Fibroblast of lung (primary cell): ENCODE data around the gene TAOK2. TPM values are rescaled to one million over a fixed set of nuclear protein-coding genes. Genes with fewer than 3 reads are reported as not detected.
"Not testable (repeated sequence)": the region's sequence is repeated elsewhere in the genome, so short reads cannot be mapped to it uniquely, and the experiment has no call there.

ENCODE experiments used
- DNase-seq, 2 donors: peaks; one replicate each; pipeline versions ENCODE4 v3.0.0 to v3.0.0-alpha.2; 2010; ENCODE audit warnings: low read depth in 2 of 2
- H2AFZ ChIP-seq: 2 replicates; pipeline ENCODE4 v1.5.1; 2012; ENCODE audit warnings: low read length, control low read depth, inconsistent platforms
- H3K27ac ChIP-seq: 2 replicates; pipeline ENCODE4 v1.5.1; 2011; ENCODE audit warnings: low read length, control low read depth; ENCODE audit not compliant: insufficient read depth
- H3K27me3 ChIP-seq: 2 replicates; pipeline ENCODE4 v1.5.1; 2011; ENCODE audit warnings: mild to moderate bottlenecking, low read length; ENCODE audit not compliant: control insufficient read depth, insufficient read depth
- H3K36me3 ChIP-seq: 2 replicates; pipeline ENCODE4 v1.5.1; 2011; ENCODE audit warnings: low read length; ENCODE audit not compliant: control insufficient read depth, insufficient read depth
- H3K4me1 ChIP-seq: 2 replicates; pipeline ENCODE4 v1.5.1; 2011; ENCODE audit warnings: low read length; ENCODE audit not compliant: control insufficient read depth, insufficient read depth; ENCODE audit errors: extremely low read depth
- H3K4me2 ChIP-seq: 2 replicates; pipeline ENCODE4 v1.5.1; 2011; ENCODE audit warnings: low read length, control low read depth; ENCODE audit not compliant: insufficient read depth; ENCODE audit errors: extremely low read depth
- H3K4me3 ChIP-seq, 4 experiments: fragments of 200-600 bp in 1 of 4; sonication (generic) in 1 of 4; replicated peaks in 1 of 4; 2 replicates each; pipeline ENCODE4 v1.5.1; 2011 to 2016; ENCODE audit warnings: low read length in 4 of 4, low read depth in 3 of 4, mild to moderate bottlenecking in 3 of 4, control low read depth in 2 of 4, inconsistent platforms in 1 of 4, mixed read lengths in 1 of 4; ENCODE audit not compliant: insufficient read depth in 1 of 4; ENCODE audit errors: control extremely low read depth in 1 of 4
- H3K79me2 ChIP-seq: 2 replicates; pipeline ENCODE4 v1.5.1; 2012; ENCODE audit warnings: mild to moderate bottlenecking, low read length, inconsistent platforms; ENCODE audit not compliant: control insufficient read depth, insufficient read depth
- H3K9ac ChIP-seq: 2 replicates; pipeline ENCODE4 v1.5.1; 2011; ENCODE audit warnings: mild to moderate bottlenecking, low read length, control low read depth; ENCODE audit not compliant: insufficient read depth
- H3K9me3 ChIP-seq: 2 replicates; pipeline ENCODE4 v1.5.1; 2012; ENCODE audit warnings: low read depth, low read length; ENCODE audit not compliant: control insufficient read depth, insufficient read depth
- H4K20me1 ChIP-seq: 2 replicates; pipeline ENCODE4 v1.5.1; 2011; ENCODE audit warnings: low read length; ENCODE audit not compliant: control insufficient read depth, insufficient read depth; ENCODE audit errors: extremely low read depth
- EZH2 ChIP-seq: IDR thresholded peaks from 2 replicates; pipeline ENCODE4 v1.5.1; 2012; ENCODE audit warnings: low read length, control low read depth, mild to moderate bottlenecking; ENCODE audit errors: missing control alignments
- polyA plus RNA-seq, 2 donors: library from polyadenylated mRNA; depleted of rRNA in 1 of 2; stranded (reverse) in 1 of 2; unstranded in 1 of 2; fragments of >200 nt; gene quantifications; 2 replicates each; pipeline ENCODE4 v1.2.1, GENCODE V29; 2011 to 2012; ENCODE audit warnings: missing spikeins in 1 of 2
- total RNA-seq: library from RNA; depleted of rRNA; stranded (reverse); fragments of >200 nt; gene quantifications from 2 replicates; pipeline ENCODE4 v1.2.1, GENCODE V29; 2014
- TF ChIP-seq, protein P1 (sequence below), 2 donors: IDR thresholded peaks in 1 of 2; conservative IDR thresholded peaks in 1 of 2; 1 replicate in 1 of 2; 2 replicates in 1 of 2; pipeline ENCODE4 v1.5.1; 2011 to 2012; ENCODE audit warnings: low read length in 2 of 2, control low read depth in 1 of 2, inconsistent platforms in 1 of 2, low read depth in 1 of 2, mild to moderate bottlenecking in 1 of 2

Gene TAOK2
- total and polyA plus RNA-seq, 2 donors (not counting 1 experiment from before 2014, with no cell fraction given): 12.3 to 41.3 TPM

DNA sequence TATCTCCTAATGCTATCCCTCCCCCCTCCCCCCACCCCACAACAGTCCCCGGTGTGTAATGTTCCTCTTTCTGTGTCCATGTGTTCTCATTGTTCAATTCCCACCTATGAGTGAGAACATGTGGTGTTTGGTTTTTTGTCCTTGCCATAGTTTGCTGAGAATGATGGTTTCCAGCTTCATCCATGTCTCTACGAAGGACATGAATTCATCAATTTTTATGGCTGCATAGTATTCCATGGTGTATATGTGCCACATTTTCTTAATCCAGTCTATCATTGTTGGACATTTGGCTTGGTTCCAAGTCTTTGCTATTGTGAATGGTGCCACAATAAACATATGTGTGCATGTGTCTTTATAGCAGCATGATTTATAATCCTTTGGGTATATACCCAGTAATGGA lies 41.9 kb upstream of the TAOK2 start:
- H3K27ac ChIP-seq, H3K27me3 ChIP-seq, H3K4me3 ChIP-seq, H3K4me2 ChIP-seq, DNase-seq, H4K20me1 ChIP-seq, H3K36me3 ChIP-seq, H3K79me2 ChIP-seq, H3K4me1 ChIP-seq, H2AFZ ChIP-seq, H3K9ac ChIP-seq, H3K9me3 ChIP-seq: not testable (repeated sequence)

DNA sequence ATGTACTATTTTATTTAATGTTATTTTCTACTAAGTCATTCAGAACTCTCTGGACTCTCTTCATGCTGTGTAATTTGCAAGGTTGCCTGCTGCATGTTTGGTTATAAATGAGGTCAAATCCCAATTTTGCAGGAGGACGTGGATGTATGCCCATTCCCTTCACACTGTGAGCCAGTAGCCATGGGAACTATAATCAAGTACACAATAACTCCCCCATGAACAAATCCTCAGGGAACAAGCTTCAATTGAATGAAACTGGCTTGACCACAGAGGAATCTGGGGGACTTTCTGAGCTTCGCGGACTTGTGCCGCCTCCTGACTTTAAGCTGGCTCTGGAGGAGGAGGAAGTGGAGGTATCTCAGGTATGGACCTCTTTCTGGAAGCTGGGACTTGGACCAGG lies 33.0 kb upstream of the TAOK2 start:
- Histone ChIP-seq H3K4me1 (peaks cover 7% of the 10 kb centered on the region), H2AFZ (no peak overlapping the region), H3K79me2 (no peaks in the 10 kb centered on the region), H3K4me2 (no peak overlapping the region), H3K27ac (no peak overlapping the region), H3K9me3 (no peaks in the 10 kb centered on the region), H3K4me3 (no peak overlapping the region), H3K9ac (no peak overlapping the region), H3K27me3 (no peaks in the 10 kb centered on the region), H4K20me1 (no peaks in the 10 kb centered on the region), H3K36me3 (no peaks in the 10 kb centered on the region)
- no peak for TF ChIP-seq EZH2
- TF ChIP-seq, protein P1, sequence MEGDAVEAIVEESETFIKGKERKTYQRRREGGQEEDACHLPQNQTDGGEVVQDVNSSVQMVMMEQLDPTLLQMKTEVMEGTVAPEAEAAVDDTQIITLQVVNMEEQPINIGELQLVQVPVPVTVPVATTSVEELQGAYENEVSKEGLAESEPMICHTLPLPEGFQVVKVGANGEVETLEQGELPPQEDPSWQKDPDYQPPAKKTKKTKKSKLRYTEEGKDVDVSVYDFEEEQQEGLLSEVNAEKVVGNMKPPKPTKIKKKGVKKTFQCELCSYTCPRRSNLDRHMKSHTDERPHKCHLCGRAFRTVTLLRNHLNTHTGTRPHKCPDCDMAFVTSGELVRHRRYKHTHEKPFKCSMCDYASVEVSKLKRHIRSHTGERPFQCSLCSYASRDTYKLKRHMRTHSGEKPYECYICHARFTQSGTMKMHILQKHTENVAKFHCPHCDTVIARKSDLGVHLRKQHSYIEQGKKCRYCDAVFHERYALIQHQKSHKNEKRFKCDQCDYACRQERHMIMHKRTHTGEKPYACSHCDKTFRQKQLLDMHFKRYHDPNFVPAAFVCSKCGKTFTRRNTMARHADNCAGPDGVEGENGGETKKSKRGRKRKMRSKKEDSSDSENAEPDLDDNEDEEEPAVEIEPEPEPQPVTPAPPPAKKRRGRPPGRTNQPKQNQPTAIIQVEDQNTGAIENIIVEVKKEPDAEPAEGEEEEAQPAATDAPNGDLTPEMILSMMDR (conservative IDR thresholded peaks at IDR 0.05 in 1 of 2, IDR thresholded peaks at IDR 0.05 in 1 of 2; ENCODE audit: low read depth in 1 of 2, low read length in 2 of 2): no peak
- DNase-seq: no peak

DNA sequence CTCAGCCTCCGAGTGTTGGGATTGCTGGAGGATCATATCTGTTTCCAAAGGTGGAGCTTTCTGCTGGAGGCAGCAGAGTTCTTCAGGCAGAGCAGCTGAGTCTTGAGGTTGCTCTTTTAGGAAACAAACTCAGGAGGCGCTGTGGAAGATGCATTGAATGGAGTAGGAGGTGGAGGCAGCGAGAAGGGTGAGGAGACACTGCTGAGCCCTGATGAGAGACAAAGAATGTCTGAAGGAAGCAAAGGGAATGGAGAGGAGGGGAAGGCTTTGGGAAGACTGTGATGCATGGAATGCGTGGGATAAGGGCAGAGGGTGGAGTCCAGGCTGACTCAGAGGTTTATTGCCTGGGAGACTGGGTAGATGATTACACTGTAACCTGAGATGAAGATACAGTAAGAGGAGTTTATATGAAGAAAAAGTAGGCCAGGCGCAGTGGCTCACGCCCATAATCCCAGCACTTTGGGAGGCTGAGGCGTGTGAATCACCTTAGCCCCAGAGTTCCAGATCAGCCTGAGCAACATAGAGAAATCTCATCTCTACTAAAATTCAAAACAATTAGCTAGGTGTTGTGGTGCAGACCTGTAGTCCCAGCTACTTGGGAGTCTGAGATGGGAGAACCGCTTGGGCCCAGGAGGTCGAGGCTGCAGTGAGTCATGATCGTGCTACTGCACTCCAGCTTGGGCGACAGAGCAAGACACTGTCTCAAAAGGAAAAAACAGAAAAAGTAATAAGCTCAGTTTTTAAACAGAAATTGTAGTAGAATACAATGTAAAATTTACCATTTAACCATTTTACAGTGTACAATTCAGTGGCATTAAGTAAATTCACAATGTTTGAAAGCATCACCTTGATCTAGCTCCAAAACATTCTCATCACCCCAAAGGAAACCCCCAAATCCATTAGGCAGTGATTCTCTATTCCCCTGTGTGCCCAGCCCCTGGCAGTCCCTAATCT lies 29.5 kb upstream of the TAOK2 start:
- no peaks in the 10 kb centered on the region for H3K36me3 ChIP-seq
- H3K27ac ChIP-seq: peak overlapping the region; percentile 88
- H3K9me3 ChIP-seq: no peaks in the 10 kb centered on the region
- peak overlapping the region in 1 of 4 experiments; percentile 31 for H3K4me3 ChIP-seq
- H3K4me2 ChIP-seq: peak overlapping the region; percentile 74
- no peaks in the 10 kb centered on the region for H4K20me1 ChIP-seq
- H2AFZ ChIP-seq: peak overlapping the region; percentile 56
- H3K4me1 ChIP-seq: peaks cover 7% of the 10 kb centered on the region
- H3K27me3 ChIP-seq: no peaks in the 10 kb centered on the region
- peak; percentile 98 to 99 for DNase-seq
- no peak for TF ChIP-seq EZH2
- TF ChIP-seq, protein P1 (conservative IDR thresholded peaks at IDR 0.05 in 1 of 2, IDR thresholded peaks at IDR 0.05 in 1 of 2; ENCODE audit: low read depth in 1 of 2, low read length in 2 of 2): peak; percentile 36
- no peaks in the 10 kb centered on the region for H3K79me2 ChIP-seq
- peak overlapping the region; percentile 36 for H3K9ac ChIP-seq
